ENCODE measurements around the gene RERGL.

RERGL gene, protein sequence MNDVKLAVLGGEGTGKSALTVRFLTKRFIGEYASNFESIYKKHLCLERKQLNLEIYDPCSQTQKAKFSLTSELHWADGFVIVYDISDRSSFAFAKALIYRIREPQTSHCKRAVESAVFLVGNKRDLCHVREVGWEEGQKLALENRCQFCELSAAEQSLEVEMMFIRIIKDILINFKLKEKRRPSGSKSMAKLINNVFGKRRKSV

DNA sequence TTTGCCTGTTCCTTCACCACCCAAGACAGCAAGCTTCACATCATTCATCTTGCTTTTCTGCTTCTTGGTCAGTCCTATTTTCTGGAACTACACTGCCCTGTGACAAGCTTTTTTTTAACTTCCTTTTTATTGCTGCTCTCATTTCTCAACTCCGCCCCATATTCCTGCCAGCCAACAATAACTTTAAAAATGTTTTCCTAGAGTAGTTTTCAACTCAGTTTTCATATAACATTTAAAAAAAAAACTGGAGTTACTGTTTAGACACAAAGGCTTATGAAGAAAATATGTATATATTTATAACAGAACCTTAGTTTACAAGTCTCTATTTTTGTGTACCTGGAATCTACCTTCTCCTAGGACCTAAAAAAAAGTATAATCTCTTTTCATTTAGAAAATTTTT is at the start of gene RERGL:
Gene RERGL, minus strand, starts transcription at position 101 of the 400 bp plus-strand sequence. Its CDS starts 53 bp downstream, at position 48.
- TF ChIP-seq JUND (IDR thresholded peaks at IDR 0.05; ENCODE audit: low read depth) = no peak
- no peak for DNase-seq (ENCODE audit: low read depth in 1 of 2, low spot score in 1 of 2)
- in situ Hi-C loops (cut with HindIII; ENCODE audit: low pct_unique_long_range_greater_than_20kb, low sequenced_read_pairs) = no loop called here

DNA sequence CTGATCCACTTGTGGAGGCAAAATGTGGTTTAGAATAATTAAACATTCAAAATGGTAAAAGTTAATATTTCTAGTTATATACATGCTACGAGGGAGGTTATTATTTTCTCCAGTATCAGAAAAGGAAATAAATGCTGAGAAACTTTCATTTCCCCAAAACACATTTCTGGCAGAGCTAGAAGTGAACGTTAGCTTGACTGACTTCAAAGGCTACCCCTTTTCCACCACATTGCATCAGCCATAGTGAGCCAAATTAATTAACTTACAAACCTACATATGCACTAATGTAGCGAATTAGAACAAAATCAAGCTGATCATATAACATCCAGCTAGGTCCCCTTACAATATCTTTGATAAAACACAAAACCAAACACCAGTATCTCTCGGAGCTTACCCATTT is 49.3 kb upstream of the RERGL start:
- no peak for DNase-seq (ENCODE audit: low read depth in 1 of 2, low spot score in 1 of 2)
- no peak for TF ChIP-seq JUND (IDR thresholded peaks at IDR 0.05; ENCODE audit: low read depth)
- in situ Hi-C loops (cut with HindIII; ENCODE audit: low pct_unique_long_range_greater_than_20kb, low sequenced_read_pairs) = no loop called here

DNA sequence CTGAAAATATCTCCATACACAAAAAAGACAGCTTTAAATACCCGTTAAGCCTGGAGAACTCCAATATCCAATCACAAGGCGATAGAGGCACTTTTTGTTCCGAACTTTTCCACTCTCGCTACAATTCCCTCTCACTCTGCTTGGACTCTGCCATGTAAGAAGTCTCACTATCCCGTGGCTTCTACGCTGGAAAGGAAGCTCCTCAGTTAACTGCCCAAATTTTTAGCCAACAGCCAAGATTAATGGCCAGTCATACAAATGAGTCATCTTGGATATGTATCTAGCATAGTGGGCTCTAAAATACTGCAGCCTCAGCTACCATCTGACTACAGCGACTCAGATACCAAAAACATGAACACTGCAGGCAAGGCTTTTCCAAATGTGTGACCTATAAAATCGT is 45.5 kb upstream of the RERGL start:
- DNase-seq (ENCODE audit: low read depth in 1 of 2, low spot score in 1 of 2) = no peak
- TF ChIP-seq JUND (IDR thresholded peaks at IDR 0.05; ENCODE audit: low read depth) = no peak
- in situ Hi-C loops (cut with HindIII; ENCODE audit: low pct_unique_long_range_greater_than_20kb, low sequenced_read_pairs) = no loop called here

DNA sequence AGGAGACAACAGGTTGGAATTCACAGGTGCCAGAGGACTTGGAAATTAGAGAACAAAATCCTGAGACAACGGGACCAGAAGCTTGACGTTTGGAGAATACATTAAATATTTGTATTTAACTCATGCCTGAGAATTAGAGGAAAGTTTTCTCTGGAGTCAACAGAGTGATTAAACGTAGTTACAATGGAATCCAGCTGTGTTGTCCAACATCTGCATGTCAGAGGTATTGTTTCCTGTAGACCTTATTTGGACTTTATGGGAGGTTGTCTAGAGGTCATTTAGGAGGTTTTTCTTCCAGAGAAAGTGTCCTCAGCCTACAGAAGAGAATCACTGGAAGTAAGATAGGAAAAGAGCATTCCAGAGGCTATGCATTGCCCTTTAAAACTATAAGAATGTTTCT is 45.1 kb upstream of the RERGL start:
- in situ Hi-C loops (cut with HindIII; ENCODE audit: low pct_unique_long_range_greater_than_20kb, low sequenced_read_pairs) = no loop called here
- no peak for TF ChIP-seq JUND (IDR thresholded peaks at IDR 0.05; ENCODE audit: low read depth)
- no peak for DNase-seq (ENCODE audit: low read depth in 1 of 2, low spot score in 1 of 2)

DNA sequence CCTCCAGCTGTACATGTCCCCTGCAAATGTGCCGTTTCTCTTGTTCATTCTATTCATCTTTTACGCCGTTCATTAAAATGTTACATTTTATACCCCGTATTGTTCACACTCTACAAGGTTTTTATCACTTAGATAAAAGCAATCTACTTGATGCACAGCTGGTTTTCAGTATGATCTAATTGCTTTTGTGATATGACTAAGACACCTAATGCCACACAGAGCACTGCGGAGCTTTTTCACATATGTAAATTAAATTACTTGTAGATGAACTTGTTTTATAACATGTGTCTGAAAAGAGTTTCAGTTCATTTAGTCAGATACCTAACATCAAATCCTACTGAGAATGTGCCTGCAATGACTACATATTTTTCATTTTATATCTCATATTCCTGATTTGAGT is 40.9 kb upstream of the RERGL start:
- in situ Hi-C loops (cut with HindIII; ENCODE audit: low pct_unique_long_range_greater_than_20kb, low sequenced_read_pairs) = no loop called here
- no peak for DNase-seq (ENCODE audit: low read depth in 1 of 2, low spot score in 1 of 2)

DNA sequence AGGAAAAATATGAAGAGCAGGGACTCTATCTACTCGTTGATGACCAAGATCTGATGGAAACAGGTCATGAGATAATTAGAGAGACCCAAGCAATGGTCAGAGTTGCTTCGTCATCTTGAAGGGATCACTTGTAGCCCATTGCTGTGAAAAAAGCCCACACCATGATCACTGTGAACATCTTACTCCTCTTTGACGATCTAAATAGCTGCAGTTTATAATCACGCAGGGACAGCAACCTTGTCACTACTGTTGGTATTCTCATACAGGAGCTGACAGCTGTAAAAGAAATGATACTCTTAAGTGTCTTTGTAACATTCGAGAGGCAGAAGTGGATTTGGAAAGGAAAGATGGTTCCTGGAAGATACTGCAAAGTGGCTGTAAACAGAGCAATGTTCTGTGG is 33.7 kb upstream of the RERGL start:
- no peak for TF ChIP-seq JUND (IDR thresholded peaks at IDR 0.05; ENCODE audit: low read depth)
- in situ Hi-C loops (cut with HindIII; ENCODE audit: low pct_unique_long_range_greater_than_20kb, low sequenced_read_pairs) = no loop called here
- no peak for DNase-seq (ENCODE audit: low read depth in 1 of 2, low spot score in 1 of 2)

More for the DNA sequence above, 40.9 kb upstream of the RERGL start:
- TF ChIP-seq JUND (IDR thresholded peaks at IDR 0.05; ENCODE audit: low read depth) = no peak

DNA sequence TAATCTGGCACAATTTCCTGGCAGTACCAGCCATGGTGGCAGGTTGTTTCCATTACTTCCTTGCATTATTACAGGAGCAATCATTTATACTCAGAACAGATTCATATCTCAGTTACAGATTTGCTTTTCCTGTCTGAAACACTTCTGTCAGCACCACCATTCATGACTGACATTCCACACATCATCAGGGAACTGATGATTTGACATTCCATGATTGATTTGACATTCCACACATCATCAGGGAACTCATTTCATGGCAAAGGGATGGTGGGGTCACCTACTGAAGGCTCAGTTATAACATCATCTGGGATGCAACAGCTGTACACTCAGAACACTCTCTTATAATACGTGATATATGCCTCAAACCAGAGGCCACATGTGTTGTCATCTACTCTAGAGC is 30.9 kb upstream of the RERGL start:
- in situ Hi-C loops (cut with HindIII; ENCODE audit: low pct_unique_long_range_greater_than_20kb, low sequenced_read_pairs) = no loop called here
- no peak for TF ChIP-seq JUND (IDR thresholded peaks at IDR 0.05; ENCODE audit: low read depth)
- no peak for DNase-seq (ENCODE audit: low read depth in 1 of 2, low spot score in 1 of 2)

DNA sequence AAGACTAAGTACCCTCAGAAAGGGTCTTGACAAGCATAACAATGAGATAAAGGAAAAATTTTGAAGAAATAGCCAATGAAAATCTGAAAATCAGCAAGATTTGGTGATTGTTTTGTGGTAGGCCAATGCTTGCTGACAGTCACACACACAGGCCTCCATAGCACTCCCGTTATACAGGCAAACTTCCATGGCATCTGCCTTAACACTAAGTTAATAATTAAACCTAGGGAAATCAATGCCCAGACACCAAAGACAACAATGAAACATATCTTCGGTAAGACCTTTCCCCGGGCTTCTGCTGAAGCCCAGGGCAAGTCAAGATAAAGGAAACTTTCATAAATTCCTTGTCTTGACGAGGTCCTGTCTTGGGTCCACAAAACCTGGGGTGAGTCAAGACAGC is 18.6 kb upstream of the RERGL start:
- TF ChIP-seq JUND (IDR thresholded peaks at IDR 0.05; ENCODE audit: low read depth) = no peak
- in situ Hi-C loops (cut with HindIII; ENCODE audit: low pct_unique_long_range_greater_than_20kb, low sequenced_read_pairs) = no loop called here
- DNase-seq (ENCODE audit: low read depth in 1 of 2, low spot score in 1 of 2) = no peak

DNA sequence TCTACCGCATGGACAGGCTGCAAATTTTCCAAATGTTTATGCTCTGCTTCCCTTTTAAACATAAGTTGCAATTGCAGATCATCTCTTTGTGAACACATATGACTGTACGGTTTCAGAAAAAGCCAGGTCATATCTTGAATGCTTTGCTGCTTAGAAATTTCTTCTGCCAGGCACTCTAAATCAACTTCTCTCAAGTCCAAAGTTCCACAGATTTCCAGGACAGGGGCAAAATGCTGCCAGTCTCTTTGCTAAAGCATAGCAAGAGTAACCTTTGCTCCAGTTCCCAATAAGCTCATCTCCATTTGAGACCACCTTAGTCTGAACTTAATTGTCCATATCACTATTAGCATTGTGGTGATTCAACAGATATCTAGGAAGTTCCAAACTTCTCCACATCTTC is 13.6 kb upstream of the RERGL start:
- DNase-seq (ENCODE audit: low read depth in 1 of 2, low spot score in 1 of 2) = no peak
- no peak for TF ChIP-seq JUND (IDR thresholded peaks at IDR 0.05; ENCODE audit: low read depth)
- in situ Hi-C loops (cut with HindIII; ENCODE audit: low pct_unique_long_range_greater_than_20kb, low sequenced_read_pairs) = no loop called here

DNA sequence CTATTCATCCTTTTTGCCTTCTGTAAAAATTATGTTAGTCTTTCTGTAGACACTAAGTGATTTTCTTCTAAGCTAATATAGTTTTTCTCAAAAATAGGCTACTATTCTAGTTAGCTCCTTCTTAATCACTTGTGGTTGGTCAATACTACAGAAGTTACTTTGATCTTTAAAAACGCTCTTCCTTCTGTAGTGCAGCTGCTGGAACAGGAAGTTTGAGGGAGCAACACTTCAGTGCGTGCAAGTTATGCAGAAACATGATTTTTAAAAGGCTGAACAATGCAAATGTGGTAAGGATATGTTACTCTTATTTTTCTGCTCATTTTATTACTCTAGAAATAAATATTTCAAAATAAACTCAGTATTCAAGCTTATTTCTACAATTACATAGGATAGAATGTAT is 11.1 kb upstream of the RERGL start:
- in situ Hi-C loops (cut with HindIII; ENCODE audit: low pct_unique_long_range_greater_than_20kb, low sequenced_read_pairs) = no loop called here
- no peak for DNase-seq (ENCODE audit: low read depth in 1 of 2, low spot score in 1 of 2)
- TF ChIP-seq JUND (IDR thresholded peaks at IDR 0.05; ENCODE audit: low read depth) = no peak

DNA sequence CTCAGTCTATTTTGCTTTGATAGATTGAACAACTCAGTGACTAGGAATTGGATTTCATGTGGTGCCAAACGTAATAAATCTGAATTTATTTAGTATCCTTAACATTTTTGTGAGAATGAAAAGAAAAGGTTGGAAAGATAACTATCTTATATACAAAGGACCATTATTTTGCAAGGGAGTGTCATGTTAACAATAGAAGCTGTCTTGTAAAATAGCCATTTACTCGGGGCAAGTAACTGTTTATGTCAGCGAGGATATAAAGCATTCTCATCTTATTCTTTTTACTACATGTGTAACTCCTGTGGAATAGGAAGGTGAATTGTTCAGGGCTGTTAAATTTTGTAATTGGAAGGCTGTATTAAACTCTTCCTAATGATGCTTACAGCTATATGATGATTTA is 5.9 kb downstream of the RERGL start:
- DNase-seq (ENCODE audit: low read depth in 1 of 2, low spot score in 1 of 2) = no peak
- in situ Hi-C loops (cut with HindIII; ENCODE audit: low pct_unique_long_range_greater_than_20kb, low sequenced_read_pairs) = no loop called here
- TF ChIP-seq JUND (IDR thresholded peaks at IDR 0.05; ENCODE audit: low read depth) = no peak

DNA sequence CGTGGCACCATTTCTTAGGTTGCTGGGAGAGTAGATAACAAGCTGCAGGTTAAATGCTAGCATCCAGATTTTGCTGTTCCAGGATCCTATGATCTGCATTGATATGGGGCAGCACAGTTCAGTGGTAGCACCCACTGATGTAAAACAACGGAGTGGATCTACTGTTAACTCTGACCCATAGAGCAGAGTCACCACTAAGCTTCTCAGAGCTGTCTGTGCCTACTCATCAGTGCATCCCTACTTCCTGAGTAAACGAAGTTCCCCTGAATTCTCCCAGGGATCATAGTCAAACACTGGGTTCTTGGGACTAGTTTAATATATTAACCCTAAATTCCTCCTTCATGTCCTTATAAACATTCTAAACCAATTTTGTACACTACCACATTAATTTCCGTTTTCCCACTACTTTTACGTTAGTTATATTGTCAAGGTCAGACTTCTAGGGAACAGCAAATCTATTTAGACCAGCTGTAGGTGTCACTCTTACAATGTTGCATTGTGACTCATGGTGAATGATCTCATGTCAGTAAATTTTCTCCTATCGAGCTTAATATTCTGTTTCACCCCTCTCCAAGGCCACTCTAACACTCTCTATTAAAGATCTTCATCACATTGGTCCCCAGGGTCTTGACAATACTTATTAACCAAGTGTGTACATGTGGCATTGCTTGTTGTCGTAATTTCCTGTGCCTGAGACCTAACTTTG is 10.3 kb downstream of the RERGL start:
- in situ Hi-C loops (cut with HindIII; ENCODE audit: low pct_unique_long_range_greater_than_20kb, low sequenced_read_pairs) = no loop called here
- no peak for DNase-seq (ENCODE audit: low read depth in 1 of 2, low spot score in 1 of 2)
- no peak for TF ChIP-seq JUND (IDR thresholded peaks at IDR 0.05; ENCODE audit: low read depth)

DNA sequence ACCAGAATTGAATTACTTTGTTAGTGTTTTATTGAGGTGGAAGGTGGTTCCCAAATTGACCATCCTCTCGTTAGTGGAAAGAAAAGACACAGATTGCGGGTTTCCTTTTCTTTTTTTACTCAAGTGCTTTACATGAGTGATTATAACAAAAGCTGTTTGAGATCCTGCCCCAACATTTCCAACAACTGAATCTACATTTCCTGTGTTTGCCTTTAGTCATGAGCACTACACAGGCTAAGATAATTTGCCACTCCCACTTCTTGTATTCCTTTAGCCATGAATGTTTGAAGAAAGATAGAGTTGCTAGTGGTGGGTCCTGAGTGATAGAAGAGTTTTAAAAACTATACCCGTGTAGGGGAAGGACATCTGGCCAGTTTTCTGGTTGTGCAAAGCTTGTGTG is 16.0 kb downstream of the RERGL start:
- in situ Hi-C loops (cut with HindIII; ENCODE audit: low pct_unique_long_range_greater_than_20kb, low sequenced_read_pairs) = no loop called here
- no peak for DNase-seq (ENCODE audit: low read depth in 1 of 2, low spot score in 1 of 2)
- no peak for TF ChIP-seq JUND (IDR thresholded peaks at IDR 0.05; ENCODE audit: low read depth)

DNA sequence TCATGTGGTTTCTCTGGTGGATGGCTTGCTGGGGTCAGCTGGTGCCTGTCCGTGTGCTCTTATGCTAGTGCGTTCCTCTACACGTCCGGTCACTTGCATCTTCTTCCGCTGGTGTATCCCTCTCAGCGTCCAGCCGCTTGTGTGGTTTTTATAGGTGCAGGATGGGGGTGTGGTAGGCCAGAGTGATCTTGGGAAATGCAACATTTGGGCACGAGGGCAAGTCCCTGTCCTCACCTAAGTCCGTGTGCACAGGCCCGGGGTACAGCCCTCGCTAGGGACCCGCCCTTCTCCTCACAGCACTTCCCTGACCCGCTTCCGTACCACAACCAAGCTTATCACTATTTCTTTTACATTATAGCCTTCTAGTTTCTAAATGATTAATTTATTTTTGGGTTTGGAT is 17.3 kb downstream of the RERGL start:
- in situ Hi-C loops (cut with HindIII; ENCODE audit: low pct_unique_long_range_greater_than_20kb, low sequenced_read_pairs) = no loop called here
- no peak for DNase-seq (ENCODE audit: low read depth in 1 of 2, low spot score in 1 of 2)
- TF ChIP-seq JUND (IDR thresholded peaks at IDR 0.05; ENCODE audit: low read depth) = no peak
